HFFc6 (cell line): ENCODE results near the gene FGF14. TPM values are rescaled to one million over a fixed set of nuclear protein-coding genes. Genes with fewer than 3 reads are reported as not detected.

Experiments used
- DNase-seq: peaks from one replicate; pipeline ENCODE4 v3.0.0-alpha.2; 2018
- H3K27ac Mint-ChIP-seq: 2 replicates; pipeline ENCODE4 v1.8.0; 2020; ENCODE audit warnings: mild to moderate bottlenecking, mixed read lengths
- H3K27me3 Mint-ChIP-seq: 2 replicates; pipeline ENCODE4 v1.8.0; 2021; ENCODE audit warnings: mild to moderate bottlenecking, moderate library complexity, mixed read lengths; ENCODE audit not compliant: insufficient read depth
- H3K36me3 Mint-ChIP-seq: 2 replicates; pipeline ENCODE4 v1.8.0; 2021; ENCODE audit warnings: low read depth, mixed read lengths
- H3K4me1 Mint-ChIP-seq: 2 replicates; pipeline ENCODE4 v1.8.0; 2020; ENCODE audit warnings: low read depth, mixed read lengths
- H3K4me3 Mint-ChIP-seq: 2 replicates; pipeline ENCODE4 v1.8.0; 2020; ENCODE audit warnings: mild to moderate bottlenecking, moderate library complexity, mixed read lengths
- H3K9me3 Mint-ChIP-seq: 2 replicates; pipeline ENCODE4 v1.8.0; 2020; ENCODE audit warnings: mild to moderate bottlenecking, mixed read lengths
- CTCF ChIP-seq: fragments of 200-600 bp; sonication (generic); IDR thresholded peaks from 2 replicates; pipeline ENCODE4 v1.5.0; 2021; ENCODE audit warnings: antibody characterized with exemption, mild to moderate bottlenecking
- total RNA-seq, 6 experiments: library from RNA; stranded (reverse); fragmentation: NEBNext Ultra II Directional; extraction: Animal tissue kit (Norgen Biotek cat#: 25700); gene quantifications; 2 replicates in 1 of 6; 3 replicates in 5 of 6; pipeline ENCODE4 v1.2.3, GENCODE V29; 2021

Gene FGF14
- total RNA-seq, 6 experiments from 2014 or later: 0.02 to 0.03 TPM; not detected in 4

GRCh38 chr13:102203718-102204117 is 198.1 kb downstream of the FGF14 start:
- no peak overlapping the region for H3K4me3 Mint-ChIP-seq
- no peak overlapping the region for H3K27ac Mint-ChIP-seq
- DNase-seq: no peak
- no peak for TF ChIP-seq CTCF
- H3K9me3 Mint-ChIP-seq: peaks cover 35% of the 10 kb centered on the region
- no peaks in the 10 kb centered on the region for H3K27me3 Mint-ChIP-seq
- H3K4me1 Mint-ChIP-seq: no peaks in the 10 kb centered on the region
- H3K36me3 Mint-ChIP-seq: no peaks in the 10 kb centered on the region

- H3K27me3 Mint-ChIP-seq: no peaks in the 10 kb centered on the region; the same call in 1 of the 2 replicates
- H3K36me3 Mint-ChIP-seq: no peaks in the 10 kb centered on the region
- no peak overlapping the region for H3K4me3 Mint-ChIP-seq
- TF ChIP-seq CTCF: no peak
- peaks cover 25% of the 10 kb centered on the region for H3K9me3 Mint-ChIP-seq
- H3K4me1 Mint-ChIP-seq: no peaks in the 10 kb centered on the region
- H3K27ac Mint-ChIP-seq: no peak overlapping the region
- DNase-seq: no peak
These were observed 203.2 kb downstream of the FGF14 start for GRCh38 chr13:102198418-102199311.

- no peak overlapping the region for H3K4me3 Mint-ChIP-seq
- no peak for TF ChIP-seq CTCF
- H3K9me3 Mint-ChIP-seq: peaks cover 26% of the 10 kb centered on the region
- H3K27ac Mint-ChIP-seq: no peak overlapping the region
- no peaks in the 10 kb centered on the region for H3K36me3 Mint-ChIP-seq
- no peaks in the 10 kb centered on the region; the same call in 1 of the 2 replicates for H3K27me3 Mint-ChIP-seq
- DNase-seq: no peak
- H3K4me1 Mint-ChIP-seq: no peaks in the 10 kb centered on the region
These were observed 204.7 kb downstream of the FGF14 start for GRCh38 chr13:102197193-102197592.

GRCh38 chr13:102195566-102196462 is 206.0 kb downstream of the FGF14 start:
- H3K4me1 Mint-ChIP-seq: no peaks in the 10 kb centered on the region
- H3K27ac Mint-ChIP-seq: no peak overlapping the region
- H3K27me3 Mint-ChIP-seq: no peaks in the 10 kb centered on the region; the same call in 1 of the 2 replicates
- TF ChIP-seq CTCF: no peak
- no peaks in the 10 kb centered on the region for H3K36me3 Mint-ChIP-seq
- DNase-seq: no peak
- no peak overlapping the region for H3K4me3 Mint-ChIP-seq
- H3K9me3 Mint-ChIP-seq: peaks cover 27% of the 10 kb centered on the region

GRCh38 chr13:102192858-102193257 is 209.0 kb downstream of the FGF14 start:
- H3K9me3 Mint-ChIP-seq: peaks cover 30% of the 10 kb centered on the region
- DNase-seq: no peak
- H3K36me3 Mint-ChIP-seq: no peaks in the 10 kb centered on the region
- no peak overlapping the region for H3K27ac Mint-ChIP-seq
- H3K4me3 Mint-ChIP-seq: no peak overlapping the region
- H3K27me3 Mint-ChIP-seq: no peaks in the 10 kb centered on the region; the same call in 1 of the 2 replicates
- no peaks in the 10 kb centered on the region for H3K4me1 Mint-ChIP-seq
- no peak for TF ChIP-seq CTCF
